HG02870 (cell line): ENCODE measurements around the gene NNMT.

Source experiments
- ATAC-seq: cut with Tn5 transposase; IDR thresholded peaks from one replicate; pipeline ENCODE4 v1.9.1; 2021; ENCODE audit warnings: mild to moderate bottlenecking, moderate library complexity; ENCODE audit not compliant: unreplicated experiment

The NNMT gene

GRCh38 chr11:114282488-114282887 is 13.7 kb upstream of the NNMT start:
- no peak for ATAC-seq

DNA sequence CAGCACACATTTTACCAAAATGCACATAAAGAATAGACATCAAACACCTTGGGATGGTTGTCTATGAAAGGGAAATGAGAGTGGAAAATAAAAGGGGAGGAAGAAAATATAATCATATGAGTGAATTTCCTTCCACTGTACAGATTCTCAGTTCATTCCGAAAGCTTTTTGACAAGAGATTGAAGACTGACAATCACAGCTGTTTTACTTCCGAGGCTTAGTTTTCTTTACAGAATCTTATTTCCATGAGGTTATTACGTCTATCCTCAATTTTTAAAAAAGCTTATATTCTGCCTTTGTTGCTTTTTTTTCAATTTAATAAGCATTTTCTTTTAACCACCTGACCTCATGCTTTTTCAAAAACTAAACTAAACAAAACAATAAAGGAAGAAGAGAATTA is 12.8 kb upstream of the NNMT start:
- no peak for ATAC-seq

DNA sequence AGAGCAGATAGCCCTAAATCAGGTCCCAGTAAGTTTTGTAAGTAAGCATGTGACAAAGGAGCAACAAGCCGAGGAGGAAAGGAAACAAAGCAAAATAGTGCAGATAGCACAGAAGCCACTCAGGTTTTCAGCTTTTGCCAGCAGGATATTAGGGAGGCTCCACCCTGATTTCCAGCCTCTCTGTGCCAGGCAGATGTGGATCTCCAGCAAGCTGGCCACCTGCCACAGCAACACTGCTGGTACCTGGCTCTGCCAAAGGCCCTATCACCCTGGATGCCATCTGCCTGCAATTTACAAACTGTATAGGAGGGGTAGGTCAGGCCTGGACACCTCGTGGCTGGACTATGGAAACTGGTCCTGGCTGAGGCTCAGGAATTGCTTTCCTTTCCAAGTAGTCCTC is 12.2 kb upstream of the NNMT start:
- ATAC-seq: no peak

- no peak for ATAC-seq
Observed at GRCh38 chr11:114284914-114285313, 11.3 kb upstream of the NNMT start.

DNA sequence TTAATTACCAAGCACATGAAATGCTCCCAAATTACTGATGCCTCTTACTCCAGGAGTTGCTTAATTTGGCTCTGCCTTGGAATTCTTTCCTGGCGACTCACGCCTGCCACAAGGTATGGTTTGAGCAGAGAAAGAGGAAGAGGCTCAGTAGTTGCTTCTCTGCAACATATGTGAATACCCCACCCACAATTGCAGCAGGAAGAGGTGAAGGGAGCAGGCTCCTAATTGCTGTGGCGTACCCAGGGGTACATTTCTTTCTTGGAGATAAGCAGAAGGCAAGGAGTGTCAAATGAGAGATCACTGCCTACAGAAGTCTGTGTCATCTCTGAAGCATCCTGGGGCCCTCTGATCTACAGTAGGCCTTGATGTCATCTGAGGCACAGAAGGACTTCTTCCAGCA is 10.6 kb upstream of the NNMT start:
- no peak for ATAC-seq

DNA sequence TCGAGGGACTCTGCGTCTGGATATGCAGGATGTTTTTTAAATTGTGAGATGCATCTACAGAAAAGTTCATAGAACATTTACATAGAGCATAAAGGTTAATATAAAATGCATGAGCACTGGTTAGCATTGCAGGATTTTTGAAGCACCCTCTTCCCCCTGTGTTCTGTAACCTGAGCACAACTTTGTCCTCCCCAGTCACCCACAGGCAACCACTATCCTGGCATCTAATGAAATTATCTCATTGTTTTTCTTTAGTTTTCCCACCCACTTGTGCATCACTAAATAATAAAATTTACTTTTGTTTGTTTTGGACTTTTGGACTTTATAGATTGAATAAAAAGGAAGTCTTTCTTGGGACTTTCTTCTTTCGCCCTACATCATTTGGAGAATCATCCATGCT is 10.0 kb upstream of the NNMT start:
- no peak for ATAC-seq

GRCh38 chr11:114287154-114287553 is 9.0 kb upstream of the NNMT start:
- no peak for ATAC-seq

DNA sequence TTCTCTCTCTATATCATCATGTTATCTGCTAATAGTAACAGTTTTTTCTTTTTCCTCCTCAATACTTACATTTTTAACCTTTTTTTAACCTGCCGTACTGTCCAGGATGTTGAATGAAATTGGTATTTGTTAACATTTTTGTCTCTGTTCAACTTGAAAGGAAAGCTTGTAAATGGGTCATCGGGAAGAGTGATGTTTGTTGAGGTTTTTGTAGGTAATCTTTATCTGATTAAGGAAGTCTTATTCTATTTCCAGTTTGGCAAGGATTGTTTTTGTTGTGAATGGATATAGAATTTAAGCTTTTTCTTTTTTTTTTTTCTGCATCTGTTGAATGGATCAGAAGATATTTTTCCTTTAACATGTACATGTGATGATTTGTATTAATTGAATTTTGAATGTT is 8.1 kb upstream of the NNMT start:
- no peak for ATAC-seq

- no peak for ATAC-seq
Observed at GRCh38 chr11:114289779-114290178, 6.4 kb upstream of the NNMT start.

- no peak for ATAC-seq
Observed at GRCh38 chr11:114290503-114291235, 5.5 kb upstream of the NNMT start.

GRCh38 chr11:114291381-114291780 is 4.8 kb upstream of the NNMT start:
- no peak for ATAC-seq

DNA sequence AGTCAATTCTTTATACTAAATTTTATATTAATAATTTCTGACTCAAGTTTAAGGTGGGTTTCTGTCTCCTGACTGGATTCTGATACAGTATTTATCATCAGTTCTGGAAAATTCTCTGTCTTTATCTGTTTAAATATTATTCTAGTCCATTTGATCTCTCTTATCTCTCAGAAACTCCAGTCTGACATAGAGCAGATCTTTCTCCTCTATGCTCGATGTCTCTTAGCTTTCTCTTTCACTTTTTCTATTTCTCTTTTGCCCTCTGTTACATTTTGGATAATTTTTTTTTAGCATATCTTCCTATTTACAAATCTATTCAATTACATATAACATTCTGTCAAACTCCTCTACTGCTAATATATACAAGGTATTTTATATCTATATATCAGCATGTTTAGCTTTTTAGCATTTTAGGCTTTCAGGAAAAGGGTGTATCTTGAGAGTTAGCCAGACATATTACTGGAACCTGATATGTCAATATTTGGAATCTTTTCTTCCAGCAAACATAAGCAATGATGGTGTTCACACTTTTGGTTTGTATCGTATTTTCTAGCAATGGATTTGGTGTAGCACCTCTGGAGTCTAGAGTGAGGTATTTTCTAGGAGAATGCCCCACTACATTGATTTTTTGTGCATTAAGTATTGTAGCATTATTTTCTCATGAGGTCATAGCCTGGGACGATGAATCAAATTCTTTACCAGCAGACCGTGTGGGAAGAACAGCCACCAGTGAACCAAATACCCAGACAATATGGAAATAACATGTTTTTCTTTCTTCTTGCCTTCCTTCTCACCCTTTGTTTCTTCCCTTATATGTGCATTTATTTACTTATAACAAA is 4.1 kb upstream of the NNMT start:
- ATAC-seq: no peak

- no peak for ATAC-seq
Observed at GRCh38 chr11:114293201-114293711, 2.9 kb upstream of the NNMT start.

- ATAC-seq: no peak
Observed at GRCh38 chr11:114296605-114297372, 590 bp downstream of the NNMT start.

- no peak for ATAC-seq
Observed at GRCh38 chr11:114297806-114298709, 1.9 kb downstream of the NNMT start.

GRCh38 chr11:114298710-114299109 is 2.5 kb downstream of the NNMT start:
- no peak for ATAC-seq

DNA sequence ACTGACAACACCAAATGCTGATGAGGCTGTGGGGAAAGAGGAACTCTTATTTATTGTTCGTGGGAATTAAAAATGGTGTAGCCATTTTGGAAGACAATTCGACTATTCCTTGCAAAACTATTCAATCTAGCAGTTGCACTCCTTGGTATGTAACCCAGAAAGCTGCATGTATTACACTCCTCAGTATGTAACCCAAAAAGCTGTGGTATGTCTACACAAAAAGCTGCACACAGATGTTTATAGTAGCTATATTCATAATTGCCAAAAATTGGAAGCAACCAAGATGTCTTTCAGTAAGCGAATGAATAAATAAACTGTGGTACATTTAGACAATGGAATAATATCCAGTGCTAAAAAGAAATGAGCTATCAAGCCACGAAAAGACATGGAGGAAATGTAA is 4.9 kb downstream of the NNMT start:
- ATAC-seq: no peak

DNA sequence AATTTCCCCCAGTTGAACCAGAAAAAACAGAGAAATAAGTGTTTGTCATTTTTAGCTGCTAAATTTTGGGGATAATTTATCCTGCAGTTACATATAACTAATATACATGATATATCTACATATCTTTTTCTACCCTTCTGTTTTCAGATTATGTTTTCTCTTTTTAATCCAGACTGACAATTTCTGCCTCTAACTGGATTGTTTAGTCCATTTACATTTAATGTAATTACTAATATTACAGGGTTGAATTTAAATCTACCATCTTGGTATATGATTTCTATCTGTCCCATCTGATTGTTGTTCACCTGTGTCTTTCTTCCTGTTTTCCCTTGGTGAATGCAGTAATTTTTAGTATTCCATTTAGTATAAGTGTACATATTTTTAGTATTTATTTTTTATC is 5.7 kb downstream of the NNMT start:
- no peak for ATAC-seq

DNA sequence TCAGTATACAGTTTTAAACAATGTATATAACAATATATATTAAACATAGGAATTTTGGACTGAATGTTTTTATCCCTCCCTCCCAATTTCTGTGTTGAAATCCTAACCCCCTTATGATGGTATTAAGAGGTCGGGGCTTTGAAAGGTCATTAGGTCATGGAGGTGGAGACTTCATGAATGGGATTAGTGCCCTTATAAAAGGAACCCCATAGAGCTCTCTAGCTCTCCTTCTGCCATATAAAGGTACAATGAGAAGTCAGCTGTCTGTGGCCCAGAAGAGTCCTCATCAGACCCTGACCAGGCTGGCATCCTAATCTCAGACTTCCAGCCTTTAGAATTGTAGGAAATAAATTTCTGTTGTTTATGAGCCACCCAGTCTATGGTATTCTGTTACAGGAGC is 6.5 kb downstream of the NNMT start:
- ATAC-seq: no peak

- no peak for ATAC-seq
Observed at GRCh38 chr11:114304065-114304464, 7.9 kb downstream of the NNMT start.
